Esophagus muscularis mucosa (tissue), 4 donors: ENCODE measurements around the gene CTDNEP1. TPM values are rescaled to one million over a fixed set of nuclear protein-coding genes. Genes with fewer than 3 reads are reported as not detected.

Experiments used
- DNase-seq: peaks from one replicate; pipeline ENCODE4 v3.0.0-alpha.2; 2017; ENCODE audit errors: extremely low spot score
- H3K27ac ChIP-seq, 4 donors: fragments of 200-600 bp; sonication (generic); replicated peaks in 1 of 4; 1 replicate in 3 of 4; 2 replicates in 1 of 4; pipeline ENCODE4 v1.5.1; 2016 to 2019; ENCODE audit warnings: mild to moderate bottlenecking in 1 of 4
- H3K27me3 ChIP-seq, 4 donors: fragments of 200-600 bp; sonication (generic); one replicate each; pipeline versions ENCODE4 v1.5.1 to v1.6.0; 2016 to 2019
- H3K36me3 ChIP-seq, 4 donors: fragments of 200-600 bp; sonication (generic); one replicate each; pipeline ENCODE4 v1.5.1; 2016 to 2019
- H3K4me1 ChIP-seq, 4 donors: fragments of 200-600 bp; sonication (generic); one replicate each; pipeline ENCODE4 v1.5.1; 2016 to 2019
- H3K4me3 ChIP-seq, 4 donors: fragments of 200-600 bp; sonication (generic); 1 replicate in 2 of 4; 2 replicates in 2 of 4; pipeline ENCODE4 v1.5.1; 2016 to 2019; ENCODE audit warnings: mild to moderate bottlenecking in 4 of 4, moderate library complexity in 1 of 4
- H3K9me3 ChIP-seq, 4 donors: fragments of 200-600 bp; sonication (generic); 1 replicate in 3 of 4; 2 replicates in 1 of 4; pipeline ENCODE4 v1.5.1; 2016 to 2019
- EP300 ChIP-seq: sonication (generic); formaldehyde crosslinking; IDR thresholded peaks from one replicate; pipeline ENCODE4 v1.6.1; 2017; ENCODE audit warnings: antibody characterized with exemption
- POLR2A ChIP-seq: fragments of 450-650 bp; IDR thresholded peaks from one replicate; pipeline ENCODE4 v1.6.1; 2017; ENCODE audit warnings: antibody characterized with exemption, moderate library complexity, mild to moderate bottlenecking, low read depth
- POLR2AphosphoS5 ChIP-seq, 2 donors: sonication (generic); formaldehyde crosslinking; IDR thresholded peaks; one replicate each; pipeline ENCODE4 v1.6.1; 2017; ENCODE audit warnings: antibody characterized with exemption in 2 of 2
- WGBS: methylation state at CpG from one replicate; pipeline ENCODE4 v1.1.5; 2018; 5-methylcytosine and 5-hydroxymethylcytosine counted together
- intact Hi-C: fragments of 100-400 bp; cut with DNase I; formaldehyde crosslinking; loops from one replicate; pipeline ENCODE4 v1.15.1; 2023
- total RNA-seq, 4 donors: library from RNA; depleted of rRNA; stranded (reverse); fragments of >200 nt; gene quantifications; one replicate each; pipeline versions ENCODE4 v1.1.0 to v1.2.1, GENCODE V29; 2016
- TF ChIP-seq, protein P1 (sequence below), 3 experiments: fragments of 200-600 bp in 2 of 3; fragments of 450-650 bp in 1 of 3; sonication (generic) in 2 of 3; IDR thresholded peaks; one replicate each; pipeline ENCODE4 v1.5.1; 2017 to 2019; ENCODE audit warnings: antibody characterized with exemption in 3 of 3, mild to moderate bottlenecking in 2 of 3, moderate library complexity in 1 of 3

Gene CTDNEP1
- total RNA-seq, 4 donors from 2014 or later, result 41.5 to 66.5 (median 46.6) TPM

- WGBS, result 64% methylated on average over 12 of the region's 21 CpGs
Observed at GRCh38 chr17:7225711-7226331, 25.7 kb downstream of the CTDNEP1 start.

DNA sequence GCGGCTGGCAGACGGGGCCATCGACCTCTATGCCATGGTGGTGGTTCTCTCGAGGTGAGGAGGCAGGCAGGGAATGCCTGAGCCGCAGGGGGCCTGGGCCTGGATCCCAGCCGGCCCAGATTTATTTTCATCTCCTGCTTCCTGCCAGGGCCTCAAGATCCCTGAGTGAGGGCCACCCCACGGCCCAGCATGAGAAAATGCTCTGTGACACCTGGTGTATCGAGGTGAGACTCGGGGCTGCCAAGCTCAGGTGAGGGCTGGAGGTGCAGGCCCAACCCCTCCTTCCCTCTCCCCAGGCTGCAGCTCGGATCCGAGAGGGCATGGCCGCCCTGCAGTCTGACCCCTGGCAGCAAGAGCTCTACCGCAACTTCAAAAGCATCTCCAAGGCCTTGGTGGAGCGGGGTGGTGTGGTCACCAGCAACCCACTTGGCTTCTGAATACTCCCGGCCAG lies 26.8 kb downstream of the CTDNEP1 start:
- intact Hi-C loops, result no loop called here
- Histone ChIP-seq H3K36me3 (peaks cover 42 to 93% (median 86%) of the 10 kb centered on the region in 4 donors), H3K9me3 (no peaks in the 10 kb centered on the region), H3K27ac (peak overlapping the region; percentile 49 to 63 (median 56)), H3K27me3 (no peaks in the 10 kb centered on the region), H3K4me3 (no peak overlapping the region), H3K4me1 (peaks cover 29 to 38% (median 37%) of the 10 kb centered on the region in 4 donors)
- WGBS, result 76% methylated on average over 6 of the region's 15 CpGs
- TF ChIP-seq, protein P1, sequence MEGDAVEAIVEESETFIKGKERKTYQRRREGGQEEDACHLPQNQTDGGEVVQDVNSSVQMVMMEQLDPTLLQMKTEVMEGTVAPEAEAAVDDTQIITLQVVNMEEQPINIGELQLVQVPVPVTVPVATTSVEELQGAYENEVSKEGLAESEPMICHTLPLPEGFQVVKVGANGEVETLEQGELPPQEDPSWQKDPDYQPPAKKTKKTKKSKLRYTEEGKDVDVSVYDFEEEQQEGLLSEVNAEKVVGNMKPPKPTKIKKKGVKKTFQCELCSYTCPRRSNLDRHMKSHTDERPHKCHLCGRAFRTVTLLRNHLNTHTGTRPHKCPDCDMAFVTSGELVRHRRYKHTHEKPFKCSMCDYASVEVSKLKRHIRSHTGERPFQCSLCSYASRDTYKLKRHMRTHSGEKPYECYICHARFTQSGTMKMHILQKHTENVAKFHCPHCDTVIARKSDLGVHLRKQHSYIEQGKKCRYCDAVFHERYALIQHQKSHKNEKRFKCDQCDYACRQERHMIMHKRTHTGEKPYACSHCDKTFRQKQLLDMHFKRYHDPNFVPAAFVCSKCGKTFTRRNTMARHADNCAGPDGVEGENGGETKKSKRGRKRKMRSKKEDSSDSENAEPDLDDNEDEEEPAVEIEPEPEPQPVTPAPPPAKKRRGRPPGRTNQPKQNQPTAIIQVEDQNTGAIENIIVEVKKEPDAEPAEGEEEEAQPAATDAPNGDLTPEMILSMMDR (IDR thresholded peaks at IDR 0.05), result no peak
- TF ChIP-seq POLR2AphosphoS5 (IDR thresholded peaks at IDR 0.05), result no peak
- TF ChIP-seq POLR2A, result no peak
- no peak for TF ChIP-seq EP300
- no peak for DNase-seq

More at GRCh38 chr17:7225711-7226331, 25.7 kb downstream of the CTDNEP1 start:
- H3K9me3 ChIP-seq, result no peaks in the 10 kb centered on the region
- TF ChIP-seq, protein P1 (IDR thresholded peaks at IDR 0.05), result no peak
- TF ChIP-seq POLR2A, result no peak
- no peak for DNase-seq
- H3K27me3 ChIP-seq, result no peaks in the 10 kb centered on the region
- intact Hi-C loops, result no loop called here
- H3K4me3 ChIP-seq, result no peak overlapping the region
- peaks cover 45 to 100% (median 96%) of the 10 kb centered on the region in 4 donors for H3K36me3 ChIP-seq
- H3K4me1 ChIP-seq, result peaks cover 26 to 38% (median 33%) of the 10 kb centered on the region in 4 donors
- H3K27ac ChIP-seq, result peak overlapping the region; percentile 49 to 63 (median 56)

- intact Hi-C loops, result no loop called here
- no peak for DNase-seq
- WGBS, result 82% methylated on average over 10 of the region's 10 CpGs
- Histone ChIP-seq H3K27ac (peak overlapping the region in 3 of 4 donors; percentile 49 to 63 (median 56)), H3K36me3 (peaks cover 37 to 87% (median 81%) of the 10 kb centered on the region in 4 donors), H3K9me3 (no peaks in the 10 kb centered on the region), H3K4me3 (no peak overlapping the region), H3K4me1 (peaks cover 30 to 43% (median 39%) of the 10 kb centered on the region in 4 donors), H3K27me3 (no peaks in the 10 kb centered on the region)
- no peak for TF ChIP-seq POLR2AphosphoS5 (IDR thresholded peaks at IDR 0.05)
- TF ChIP-seq, protein P1 (IDR thresholded peaks at IDR 0.05), result no peak
- no peak for TF ChIP-seq EP300
- TF ChIP-seq POLR2A, result no peak
Observed at GRCh38 chr17:7224110-7224509, 27.4 kb downstream of the CTDNEP1 start.

DNA sequence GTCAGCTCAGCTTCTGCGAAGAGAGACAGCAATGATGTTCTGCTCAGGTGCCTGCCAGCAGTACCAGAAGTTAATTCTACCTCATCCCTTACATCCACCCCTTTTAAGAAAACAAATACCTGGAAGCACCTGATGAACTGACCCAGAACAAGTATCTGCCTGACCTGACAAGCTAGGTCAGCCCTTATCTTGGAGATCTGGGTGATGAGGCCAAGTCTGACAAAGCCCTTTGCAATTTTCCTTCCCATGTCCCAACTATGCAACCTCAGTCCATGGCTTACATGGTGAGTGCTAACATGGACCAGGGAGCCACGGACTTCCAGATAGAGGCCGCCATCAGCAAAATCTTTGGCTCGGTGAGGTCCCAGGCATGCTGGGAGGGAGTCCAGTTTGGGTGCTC lies 28.2 kb downstream of the CTDNEP1 start:
- Histone ChIP-seq H3K4me1 (peaks cover 38 to 50% (median 47%) of the 10 kb centered on the region in 4 donors), H3K27ac (peak overlapping the region in 1 of 4 donors; percentile 44), H3K9me3 (no peaks in the 10 kb centered on the region), H3K27me3 (no peaks in the 10 kb centered on the region), H3K36me3 (peaks cover 34 to 80% (median 73%) of the 10 kb centered on the region in 4 donors), H3K4me3 (no peak overlapping the region)
- DNase-seq, result no peak
- TF ChIP-seq POLR2AphosphoS5 (IDR thresholded peaks at IDR 0.05) (no peak), POLR2A (no peak), EP300 (no peak)
- TF ChIP-seq, protein P1 (IDR thresholded peaks at IDR 0.05), result no peak
- intact Hi-C loops, result no loop called here
- WGBS, result 80% methylated on average over 2 of the region's 4 CpGs
